CD4-positive, alpha-beta T cell (primary cell): Measurements from ENCODE around the gene SNRPD2. TPM values are rescaled to one million over a fixed set of nuclear protein-coding genes. Genes with fewer than 3 reads are reported as not detected.

ENCODE experiments used
- ATAC-seq: fragments of 200-7000 bp; cut with Tn5 transposase; one replicate; pipeline ENCODE4 v1.10.0; 2022; ENCODE audit warnings: mild to moderate bottlenecking; ENCODE audit not compliant: poor library complexity
- CTCF ChIA-PET: fragments of 350-600 bp; sonication (Branson Sonifier 250); formaldehyde crosslinking; loops from one replicate; lab custom pipeline; 2021; ENCODE audit warnings: antibody characterized with exemption, inconsistent platforms; lab: Charles Lee
- POLR2A ChIA-PET: fragments of 350-600 bp; sonication (Branson Sonifier 250); formaldehyde crosslinking; loops from one replicate; lab custom pipeline; 2021; ENCODE audit warnings: antibody characterized with exemption, inconsistent platforms; lab: Charles Lee
- DNase-seq, 14 experiments: peaks; one replicate each; pipeline ENCODE4 v3.0.0-alpha.2; 2013 to 2020; ENCODE audit warnings: mixed read lengths in 2 of 14
- H3K27ac ChIP-seq, 2 donors: one replicate each; pipeline versions ENCODE4 v1.5.1 to v1.7.0; 2013; ENCODE audit warnings: low read length in 2 of 2, low read depth in 1 of 2, mild to moderate bottlenecking in 1 of 2
- H3K27me3 ChIP-seq, 2 experiments: 1 replicate in 1 of 2; 2 replicates in 1 of 2; pipeline versions ENCODE4 v1.6.1 to v1.7.0; 2013; ENCODE audit warnings: low read length in 2 of 2, control low read depth in 1 of 2, mild to moderate bottlenecking in 1 of 2, moderate library complexity in 1 of 2; ENCODE audit not compliant: insufficient read depth in 2 of 2, control insufficient read depth in 1 of 2
- H3K36me3 ChIP-seq: one replicate; pipeline ENCODE4 v1.6.1; 2013; ENCODE audit warnings: low read length, control low read depth; ENCODE audit not compliant: insufficient read depth
- H3K4me1 ChIP-seq: one replicate; pipeline ENCODE4 v1.6.1; 2013; ENCODE audit warnings: low read length, control low read depth; ENCODE audit not compliant: insufficient read depth
- H3K4me3 ChIP-seq: one replicate; pipeline ENCODE4 v1.5.1; 2013; ENCODE audit warnings: mild to moderate bottlenecking, low read length, moderate library complexity
- H3K9me3 ChIP-seq, 2 experiments: 1 replicate in 1 of 2; 2 replicates in 1 of 2; pipeline versions ENCODE4 v1.6.1 to v1.7.0; 2013; ENCODE audit warnings: low read length in 2 of 2, mild to moderate bottlenecking in 2 of 2, control low read depth in 1 of 2, moderate library complexity in 1 of 2; ENCODE audit not compliant: control insufficient read depth in 1 of 2, insufficient read depth in 1 of 2
- H3K27ac Mint-ChIP-seq: one replicate; pipeline ENCODE4 v1.8.0; 2020; ENCODE audit warnings: mixed read lengths
- H3K27me3 Mint-ChIP-seq: one replicate; pipeline ENCODE4 v1.8.0; 2021; ENCODE audit warnings: mixed read lengths
- H3K36me3 Mint-ChIP-seq: one replicate; pipeline ENCODE4 v1.8.0; 2021; ENCODE audit warnings: low read depth, mixed read lengths
- H3K4me1 Mint-ChIP-seq: one replicate; pipeline ENCODE4 v1.8.0; 2021; ENCODE audit warnings: low read depth, mixed read lengths
- H3K4me3 Mint-ChIP-seq: one replicate; pipeline ENCODE4 v1.8.0; 2020; ENCODE audit warnings: mild to moderate bottlenecking, mixed read lengths
- H3K9me3 Mint-ChIP-seq: one replicate; pipeline ENCODE4 v1.8.0; 2020; ENCODE audit warnings: mixed read lengths
- intact Hi-C, 2 experiments: fragments of 100-400 bp; cut with DNase I in 1 of 2; cut with micrococcal nuclease in 1 of 2; formaldehyde crosslinking; loops; one replicate each; pipeline versions ENCODE4 v1.15.1 to v1.9.0; 2023 to 2025; cut with DNase I, micrococcal nuclease
- total RNA-seq, 174 experiments: library from RNA in 2 of 174; stranded (reverse) in 2 of 174; gene quantifications; one replicate each; pipeline ENCODE4 v1.2.3 and lab custom pipeline; 2021 to 2026
- TF ChIP-seq, protein P1 (sequence below): fragments of 200-600 bp; IDR thresholded peaks from one replicate; pipeline ENCODE4 v1.8.0; 2022; ENCODE audit warnings: antibody characterized with exemption, mild to moderate bottlenecking

Gene SNRPD2
- total RNA-seq, 2 experiments from 2014 or later = 367 to 369 TPM

DNA sequence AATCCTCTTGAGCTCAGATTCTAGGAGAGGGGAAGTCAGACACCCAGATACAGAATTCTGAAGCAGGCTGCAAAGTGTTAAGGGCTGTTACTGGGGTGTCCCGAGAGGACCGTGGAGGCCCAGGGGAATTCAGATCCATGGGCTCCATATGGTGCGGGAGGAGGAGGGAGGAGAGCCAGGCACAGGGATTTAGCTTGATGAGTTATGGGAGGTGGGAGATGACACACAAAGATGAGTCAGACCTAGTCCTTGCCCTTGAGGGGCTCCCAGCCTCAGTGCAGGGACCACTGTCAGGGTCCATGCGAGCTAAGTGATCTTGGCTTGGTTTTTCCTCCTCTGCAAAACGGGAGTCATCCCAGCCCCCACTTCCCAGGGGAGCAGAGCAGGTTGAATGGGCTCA is 38.1 kb downstream of the SNRPD2 start:
- no peak overlapping the region for H3K27ac ChIP-seq
- H3K4me3 ChIP-seq = no peak overlapping the region
- ChIA-PET CTCF (interaction anchor here (0.6 kb wide), 1 partner anchor 54 kb away, joined by 3 read pairs; no protein-coding TSS in a partner anchor), POLR2A (interaction anchor here (0.7 kb wide), 1 partner anchor 18 kb away, joined by 3 read pairs; no protein-coding TSS in a partner anchor)
- H3K36me3 ChIP-seq = no peaks in the 10 kb centered on the region
- no peaks in the 10 kb centered on the region for H3K4me1 Mint-ChIP-seq
- DNase-seq (no peak), ATAC-seq (no peak)
- no peaks in the 10 kb centered on the region for H3K9me3 ChIP-seq
- H3K4me3 Mint-ChIP-seq = no peak overlapping the region
- no peaks in the 10 kb centered on the region for H3K27me3 Mint-ChIP-seq
- H3K4me1 ChIP-seq = no peaks in the 10 kb centered on the region
- H3K9me3 Mint-ChIP-seq = no peaks in the 10 kb centered on the region
- H3K36me3 Mint-ChIP-seq = no peaks in the 10 kb centered on the region
- H3K27ac Mint-ChIP-seq = no peak overlapping the region
- intact Hi-C loops = no loop called here
- TF ChIP-seq, protein P1, sequence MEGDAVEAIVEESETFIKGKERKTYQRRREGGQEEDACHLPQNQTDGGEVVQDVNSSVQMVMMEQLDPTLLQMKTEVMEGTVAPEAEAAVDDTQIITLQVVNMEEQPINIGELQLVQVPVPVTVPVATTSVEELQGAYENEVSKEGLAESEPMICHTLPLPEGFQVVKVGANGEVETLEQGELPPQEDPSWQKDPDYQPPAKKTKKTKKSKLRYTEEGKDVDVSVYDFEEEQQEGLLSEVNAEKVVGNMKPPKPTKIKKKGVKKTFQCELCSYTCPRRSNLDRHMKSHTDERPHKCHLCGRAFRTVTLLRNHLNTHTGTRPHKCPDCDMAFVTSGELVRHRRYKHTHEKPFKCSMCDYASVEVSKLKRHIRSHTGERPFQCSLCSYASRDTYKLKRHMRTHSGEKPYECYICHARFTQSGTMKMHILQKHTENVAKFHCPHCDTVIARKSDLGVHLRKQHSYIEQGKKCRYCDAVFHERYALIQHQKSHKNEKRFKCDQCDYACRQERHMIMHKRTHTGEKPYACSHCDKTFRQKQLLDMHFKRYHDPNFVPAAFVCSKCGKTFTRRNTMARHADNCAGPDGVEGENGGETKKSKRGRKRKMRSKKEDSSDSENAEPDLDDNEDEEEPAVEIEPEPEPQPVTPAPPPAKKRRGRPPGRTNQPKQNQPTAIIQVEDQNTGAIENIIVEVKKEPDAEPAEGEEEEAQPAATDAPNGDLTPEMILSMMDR = no peak
- H3K27me3 ChIP-seq = no peaks in the 10 kb centered on the region

DNA sequence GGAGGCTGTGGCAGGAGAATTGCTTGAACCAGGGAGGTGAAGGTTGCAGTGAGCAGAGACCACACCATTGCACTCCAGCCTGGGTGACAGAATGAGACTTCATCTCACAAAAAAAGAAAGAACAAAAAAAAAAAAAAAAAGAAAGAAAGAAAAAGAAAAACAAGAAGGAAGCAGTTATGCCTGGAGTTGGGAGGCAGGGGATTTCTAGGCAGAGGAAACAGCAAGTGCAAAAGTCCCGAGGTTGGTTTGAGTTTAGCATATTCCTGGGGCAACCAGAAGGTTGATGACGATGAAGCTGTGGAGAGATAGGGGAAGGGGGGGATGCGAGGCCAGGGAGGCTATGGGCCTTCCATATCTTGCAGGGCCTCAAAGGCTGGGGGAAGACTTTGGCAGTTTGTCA is 41.0 kb downstream of the SNRPD2 start:
- H3K36me3 ChIP-seq = no peaks in the 10 kb centered on the region
- H3K4me1 ChIP-seq = peaks cover 10% of the 10 kb centered on the region
- intact Hi-C loops = no loop called here
- Mint-ChIP-seq H3K27ac (no peak overlapping the region), H3K36me3 (no peaks in the 10 kb centered on the region), H3K4me3 (no peak overlapping the region), H3K4me1 (peaks cover 9% of the 10 kb centered on the region), H3K27me3 (no peaks in the 10 kb centered on the region), H3K9me3 (no peaks in the 10 kb centered on the region)
- TF ChIP-seq, protein P1 = no peak
- CTCF ChIA-PET = interaction anchor here (1.2 to 1.6 kb wide), 2 partner anchors 8 to 9 kb away, joined by 4 read pairs; no protein-coding TSS in a partner anchor
- H3K4me3 ChIP-seq = no peak overlapping the region
- DNase-seq (no peak), ATAC-seq (no peak)
- no peaks in the 10 kb centered on the region for H3K27me3 ChIP-seq
- H3K27ac ChIP-seq = no peak overlapping the region
- POLR2A ChIA-PET = interaction anchor here (1.2 kb wide), 1 partner anchor 12 kb away, joined by 3 read pairs; the partner anchor contains the start of gene EML2
- no peaks in the 10 kb centered on the region for H3K9me3 ChIP-seq

DNA sequence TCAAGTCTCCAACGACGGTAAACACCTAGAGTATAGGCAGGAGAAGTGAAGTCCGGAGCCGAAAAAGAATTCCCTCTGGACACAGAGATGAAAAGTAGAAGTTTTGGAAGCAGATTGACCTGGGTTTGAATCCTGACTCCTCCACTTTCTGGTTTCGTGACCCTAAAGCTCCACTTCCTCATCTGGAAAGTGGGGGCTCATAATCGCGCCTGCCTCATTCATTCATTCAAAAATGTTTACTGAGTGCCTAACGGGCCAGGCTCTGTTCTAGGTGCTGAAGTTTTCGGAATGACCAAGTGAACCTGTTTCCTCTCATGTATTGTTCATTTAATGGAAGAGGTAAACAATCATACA is 45.4 kb downstream of the SNRPD2 start:
- DNase-seq = no peak
- H3K9me3 Mint-ChIP-seq = no peaks in the 10 kb centered on the region
- intact Hi-C loops = no loop called here

More for the DNA sequence above, 45.4 kb downstream of the SNRPD2 start:
- Histone ChIP-seq H3K9me3 (no peaks in the 10 kb centered on the region), H3K36me3 (no peaks in the 10 kb centered on the region), H3K4me3 (peak overlapping the region; percentile 51), H3K27ac (no peak overlapping the region), H3K4me1 (peaks cover 45% of the 10 kb centered on the region), H3K27me3 (no peaks in the 10 kb centered on the region)
- ChIA-PET CTCF (interaction anchor here (1.1 to 1.9 kb wide), 3 partner anchors 35 to 207 kb away, joined by 4 to 8 read pairs (median 4); partner anchors contain the start of gene QPCTL), POLR2A (interaction anchor here (1.0 to 1.3 kb wide), 7 partner anchors 22 to 256 kb away, joined by 3 to 4 read pairs (median 4); partner anchors contain the start of genes DMWD, GIPR, GPR4 and MYPOP)
- Mint-ChIP-seq H3K4me1 (peaks cover 39% of the 10 kb centered on the region), H3K27ac (peak overlapping the region; percentile 79), H3K4me3 (peak overlapping the region; percentile 86), H3K27me3 (no peaks in the 10 kb centered on the region), H3K36me3 (no peaks in the 10 kb centered on the region)
- ATAC-seq = no peak
- TF ChIP-seq, protein P1 = no peak
